ENCODE measurements around the gene TCAP.

GRCh38 chr17:39659279-39660010, 5.7 kb upstream of the TCAP start:
- TF ChIP-seq CTCF (conservative IDR thresholded peaks at IDR 0.05 in 1 of 2, IDR thresholded peaks at IDR 0.05 in 1 of 2; ENCODE audit: low read depth in 1 of 2, low read length in 2 of 2) = no peak
- no peak for TF ChIP-seq EZH2 (IDR thresholded peaks at IDR 0.05; ENCODE audit: low read length, missing control alignments)

Data from fibroblast of lung (primary cell).